Naive thymus-derived CD4-positive, alpha-beta T cell (primary cell): ENCODE data around the gene HECW1. TPM values are rescaled to one million over a fixed set of nuclear protein-coding genes. Genes with fewer than 3 reads are reported as not detected.

Source experiments
- ATAC-seq: fragments of 150-1000 bp; cut with Tn5 transposase; 2 replicates; pipeline ENCODE4 v1.10.0; 2021; ENCODE audit warnings: mild to moderate bottlenecking, moderate library complexity
- CTCF ChIA-PET: fragments of 350-600 bp; sonication (Branson Sonifier 250); formaldehyde crosslinking; loops from one replicate; lab custom pipeline; 2021; ENCODE audit warnings: antibody characterized with exemption; lab: Charles Lee
- POLR2A ChIA-PET: fragments of 350-600 bp; sonication (Branson Sonifier 250); formaldehyde crosslinking; loops from one replicate; lab custom pipeline; 2021; ENCODE audit warnings: antibody characterized with exemption, inconsistent platforms; lab: Charles Lee
- DNase-seq, 9 donors: peaks; one replicate each; pipeline versions ENCODE4 v3.0.0 to v3.0.0-alpha.2; 2020 to 2022; ENCODE audit warnings: mixed read lengths in 1 of 9
- H3K27ac ChIP-seq: one replicate; pipeline ENCODE4 v1.7.0; 2013; ENCODE audit warnings: mild to moderate bottlenecking, low read depth, low read length, moderate library complexity
- H3K27me3 ChIP-seq, 2 donors: one replicate each; pipeline ENCODE4 v1.7.0; 2013; ENCODE audit warnings: low read length in 2 of 2, mild to moderate bottlenecking in 2 of 2, moderate library complexity in 2 of 2; ENCODE audit not compliant: control insufficient read depth in 2 of 2, insufficient read depth in 2 of 2
- H3K36me3 ChIP-seq, 3 experiments: 1 replicate in 2 of 3; 2 replicates in 1 of 3; pipeline ENCODE4 v1.7.0; 2013; ENCODE audit warnings: low read length in 3 of 3, mild to moderate bottlenecking in 3 of 3, moderate library complexity in 1 of 3; ENCODE audit not compliant: insufficient read depth in 3 of 3, control insufficient read depth in 2 of 3
- H3K4me1 ChIP-seq, 2 donors: one replicate each; pipeline ENCODE4 v1.7.0; 2013; ENCODE audit warnings: low read length in 2 of 2, mild to moderate bottlenecking in 2 of 2, moderate library complexity in 1 of 2; ENCODE audit not compliant: control insufficient read depth in 2 of 2, insufficient read depth in 2 of 2
- H3K4me3 ChIP-seq: 2 replicates; pipeline ENCODE4 v1.7.0; 2013; ENCODE audit warnings: mild to moderate bottlenecking, low read length
- H3K9me3 ChIP-seq, 3 experiments: 1 replicate in 2 of 3; 2 replicates in 1 of 3; pipeline ENCODE4 v1.7.0; 2013; ENCODE audit warnings: low read length in 3 of 3; ENCODE audit not compliant: control insufficient read depth in 2 of 3
- H3K27ac Mint-ChIP-seq, 9 donors: one replicate each; pipeline ENCODE4 v1.8.0; 2020 to 2022; ENCODE audit warnings: mixed read lengths in 9 of 9, mild to moderate bottlenecking in 8 of 9, moderate library complexity in 5 of 9, inconsistent platforms in 2 of 9
- H3K27me3 Mint-ChIP-seq, 5 donors: one replicate each; pipeline ENCODE4 v1.8.0; 2021 to 2022; ENCODE audit warnings: mixed read lengths in 5 of 5, mild to moderate bottlenecking in 1 of 5
- H3K36me3 Mint-ChIP-seq, 5 donors: one replicate each; pipeline ENCODE4 v1.8.0; 2020 to 2022; ENCODE audit warnings: mixed read lengths in 5 of 5, mild to moderate bottlenecking in 3 of 5, inconsistent platforms in 1 of 5
- H3K4me1 Mint-ChIP-seq, 7 donors: one replicate each; pipeline ENCODE4 v1.8.0; 2020 to 2022; ENCODE audit warnings: mixed read lengths in 7 of 7, mild to moderate bottlenecking in 3 of 7, inconsistent platforms in 1 of 7
- H3K4me3 Mint-ChIP-seq, 10 donors: one replicate each; pipeline ENCODE4 v1.8.0; 2020 to 2022; ENCODE audit warnings: mild to moderate bottlenecking in 10 of 10, mixed read lengths in 10 of 10, moderate library complexity in 6 of 10, inconsistent platforms in 2 of 10
- H3K9me3 Mint-ChIP-seq, 11 donors: one replicate each; pipeline ENCODE4 v1.8.0; 2020 to 2022; ENCODE audit warnings: mixed read lengths in 11 of 11, mild to moderate bottlenecking in 4 of 11, inconsistent platforms in 1 of 11, moderate library complexity in 1 of 11
- intact Hi-C, 2 donors: fragments of 100-400 bp; cut with micrococcal nuclease; formaldehyde crosslinking; loops; one replicate each; pipeline ENCODE4 v1.15.1; 2023
- polyA plus RNA-seq, 2 donors: library from polyadenylated mRNA; unstranded; fragments of 300-500 nt; fragmentation: Illumina TruSeq; gene quantifications; one replicate each; pipeline ENCODE4 v1.2.3, GENCODE V29; 2021
- total RNA-seq, 6 experiments: library from RNA in 5 of 6; stranded (reverse) in 5 of 6; gene quantifications; 1 replicate in 5 of 6; 2 replicates in 1 of 6; pipeline ENCODE4 v1.2.3 and lab custom pipeline; 2021 to 2026

The HECW1 gene
- total and polyA plus RNA-seq, 7 experiments from 2014 or later: not detected

- intact Hi-C loops: no loop called here
- H3K4me1 Mint-ChIP-seq: no peaks in the 10 kb centered on the region
- Histone ChIP-seq H3K4me3 (no peak overlapping the region), H3K27ac (no peak overlapping the region), H3K27me3 (no peaks in the 10 kb centered on the region), H3K4me1 (no peaks in the 10 kb centered on the region), H3K9me3 (no peaks in the 10 kb centered on the region), H3K36me3 (no peaks in the 10 kb centered on the region)
- H3K9me3 Mint-ChIP-seq: no peaks in the 10 kb centered on the region
- peaks cover 0 to 14% (median 8%) of the 10 kb centered on the region in 5 donors for H3K27me3 Mint-ChIP-seq
- DNase-seq (no peak), ATAC-seq (no peak)
- no peak overlapping the region for H3K27ac Mint-ChIP-seq
- no peaks in the 10 kb centered on the region for H3K36me3 Mint-ChIP-seq
- H3K4me3 Mint-ChIP-seq: no peak overlapping the region
- CTCF ChIA-PET: no interaction called here
- POLR2A ChIA-PET: no interaction called here
Observed at GRCh38 chr7:43163885-43164284, 51.4 kb downstream of the HECW1 start.

GRCh38 chr7:43164757-43165156 is 52.3 kb downstream of the HECW1 start:
- intact Hi-C loops: no loop called here
- Histone ChIP-seq H3K4me3 (no peak overlapping the region), H3K27me3 (no peaks in the 10 kb centered on the region), H3K4me1 (no peaks in the 10 kb centered on the region), H3K27ac (no peak overlapping the region), H3K36me3 (no peaks in the 10 kb centered on the region), H3K9me3 (no peaks in the 10 kb centered on the region)
- H3K9me3 Mint-ChIP-seq: no peaks in the 10 kb centered on the region
- ChIA-PET CTCF (no interaction called here), POLR2A (no interaction called here)
- peaks cover 3 to 18% (median 11%) of the 10 kb centered on the region in 5 donors for H3K27me3 Mint-ChIP-seq
- no peak overlapping the region for H3K4me3 Mint-ChIP-seq
- ATAC-seq: peak; percentile 82
- H3K4me1 Mint-ChIP-seq: no peaks in the 10 kb centered on the region
- H3K36me3 Mint-ChIP-seq: no peaks in the 10 kb centered on the region
- no peak for DNase-seq
- H3K27ac Mint-ChIP-seq: no peak overlapping the region

GRCh38 chr7:43166686-43167085 is 54.2 kb downstream of the HECW1 start:
- Histone ChIP-seq H3K4me3 (no peak overlapping the region), H3K9me3 (no peaks in the 10 kb centered on the region), H3K4me1 (no peaks in the 10 kb centered on the region), H3K27ac (no peak overlapping the region), H3K27me3 (no peaks in the 10 kb centered on the region), H3K36me3 (no peaks in the 10 kb centered on the region)
- ChIA-PET POLR2A (no interaction called here), CTCF (no interaction called here)
- intact Hi-C loops: no loop called here
- Mint-ChIP-seq H3K4me1 (no peaks in the 10 kb centered on the region), H3K4me3 (no peak overlapping the region), H3K36me3 (no peaks in the 10 kb centered on the region), H3K27me3 (peaks cover 10 to 26% (median 12%) of the 10 kb centered on the region in 5 donors), H3K27ac (no peak overlapping the region), H3K9me3 (no peaks in the 10 kb centered on the region)
- ATAC-seq (no peak), DNase-seq (no peak)

GRCh38 chr7:43169076-43169475 is 56.6 kb downstream of the HECW1 start:
- Histone ChIP-seq H3K27me3 (no peaks in the 10 kb centered on the region), H3K9me3 (no peaks in the 10 kb centered on the region), H3K36me3 (no peaks in the 10 kb centered on the region), H3K4me1 (no peaks in the 10 kb centered on the region), H3K27ac (no peak overlapping the region), H3K4me3 (no peak overlapping the region)
- POLR2A ChIA-PET: no interaction called here
- CTCF ChIA-PET: no interaction called here
- H3K27ac Mint-ChIP-seq: no peak overlapping the region
- peaks cover 4 to 15% (median 11%) of the 10 kb centered on the region in 5 donors for H3K27me3 Mint-ChIP-seq
- intact Hi-C loops: no loop called here
- no peaks in the 10 kb centered on the region for H3K36me3 Mint-ChIP-seq
- DNase-seq: no peak
- ATAC-seq: no peak
- no peak overlapping the region for H3K4me3 Mint-ChIP-seq
- H3K4me1 Mint-ChIP-seq: no peaks in the 10 kb centered on the region
- no peaks in the 10 kb centered on the region for H3K9me3 Mint-ChIP-seq

GRCh38 chr7:43170571-43170970 is 58.1 kb downstream of the HECW1 start:
- no peaks in the 10 kb centered on the region for H3K36me3 Mint-ChIP-seq
- no peak overlapping the region for H3K4me3 Mint-ChIP-seq
- H3K36me3 ChIP-seq: no peaks in the 10 kb centered on the region
- intact Hi-C loops: no loop called here
- no peaks in the 10 kb centered on the region for H3K9me3 Mint-ChIP-seq
- H3K4me1 ChIP-seq: no peaks in the 10 kb centered on the region
- POLR2A ChIA-PET: no interaction called here
- no peaks in the 10 kb centered on the region for H3K27me3 ChIP-seq
- no peak overlapping the region for H3K4me3 ChIP-seq
- H3K9me3 ChIP-seq: no peaks in the 10 kb centered on the region
- CTCF ChIA-PET: no interaction called here
- H3K27ac Mint-ChIP-seq: no peak overlapping the region
- no peaks in the 10 kb centered on the region for H3K4me1 Mint-ChIP-seq
- ATAC-seq: no peak
- no peak for DNase-seq
- peaks cover 9 to 19% (median 11%) of the 10 kb centered on the region in 5 donors for H3K27me3 Mint-ChIP-seq
- H3K27ac ChIP-seq: no peak overlapping the region

GRCh38 chr7:43175570-43176200 is 63.2 kb downstream of the HECW1 start:
- peaks cover 2 to 16% (median 10%) of the 10 kb centered on the region in 5 donors for H3K27me3 Mint-ChIP-seq
- no peaks in the 10 kb centered on the region for H3K9me3 Mint-ChIP-seq
- no peak overlapping the region for H3K4me3 Mint-ChIP-seq
- Histone ChIP-seq H3K4me1 (no peaks in the 10 kb centered on the region), H3K36me3 (no peaks in the 10 kb centered on the region), H3K27ac (no peak overlapping the region), H3K9me3 (no peaks in the 10 kb centered on the region), H3K4me3 (no peak overlapping the region), H3K27me3 (no peaks in the 10 kb centered on the region)
- intact Hi-C loops: loop anchor here in 1 of 2 donors (5.0 kb wide), 1 partner anchor 662 kb away; no protein-coding TSS in a partner anchor
- ATAC-seq (no peak), DNase-seq (no peak)
- POLR2A ChIA-PET: no interaction called here
- CTCF ChIA-PET: no interaction called here
- no peaks in the 10 kb centered on the region for H3K4me1 Mint-ChIP-seq
- no peak overlapping the region for H3K27ac Mint-ChIP-seq
- H3K36me3 Mint-ChIP-seq: no peaks in the 10 kb centered on the region

- ChIA-PET POLR2A (interaction anchor here (0.7 kb wide), 1 partner anchor 126 kb away, joined by 3 read pairs; no protein-coding TSS in a partner anchor), CTCF (no interaction called here)
- H3K4me3 Mint-ChIP-seq: no peak overlapping the region
- Histone ChIP-seq H3K4me3 (no peak overlapping the region), H3K36me3 (no peaks in the 10 kb centered on the region), H3K4me1 (no peaks in the 10 kb centered on the region), H3K9me3 (no peaks in the 10 kb centered on the region), H3K27me3 (no peaks in the 10 kb centered on the region), H3K27ac (no peak overlapping the region)
- intact Hi-C loops: loop anchor here in 1 of 2 donors (5.0 kb wide), 1 partner anchor 658 kb away; no protein-coding TSS in a partner anchor
- H3K9me3 Mint-ChIP-seq: peaks cover 0 to 1% (median 0%) of the 10 kb centered on the region in 11 donors
- H3K27me3 Mint-ChIP-seq: peaks cover 5 to 20% (median 16%) of the 10 kb centered on the region in 5 donors
- H3K4me1 Mint-ChIP-seq: no peaks in the 10 kb centered on the region
- no peaks in the 10 kb centered on the region for H3K36me3 Mint-ChIP-seq
- no peak for ATAC-seq
- no peak for DNase-seq
- no peak overlapping the region for H3K27ac Mint-ChIP-seq
Observed at GRCh38 chr7:43179393-43179792, 66.9 kb downstream of the HECW1 start.
